ENCODE results near the gene LTBP2.

GRCh38 chr14:74627076-74627475, 15.0 kb upstream of the LTBP2 start:
- no peak for TF ChIP-seq RAD21 (IDR thresholded peaks at IDR 0.05; ENCODE audit: low read depth)
- no peak for TF ChIP-seq EZH2 (IDR thresholded peaks at IDR 0.05)
- no peak for TF ChIP-seq REST (IDR thresholded peaks at IDR 0.05; ENCODE audit: low read depth)
- TF ChIP-seq ZBTB33 (IDR thresholded peaks at IDR 0.05; ENCODE audit: extremely low read depth, insufficient replicate concordance, low read length): no peak
- TF ChIP-seq EGR1 (IDR thresholded peaks at IDR 0.05; ENCODE audit: low read depth): no peak
